ENCODE data around the gene TMEM255B. TPM values are rescaled to one million over a fixed set of nuclear protein-coding genes. Genes with fewer than 3 reads are reported as not detected.

TMEM255B gene
- total RNA-seq, 1 experiment from 2014 or later: 0.86 TPM

GRCh38 chr13:113862931-113863523, 104.0 kb downstream of the TMEM255B start:
- H3K4me1 ChIP-seq (ENCODE audit: low read length): no peaks in the 10 kb centered on the region
- no peak overlapping the region for H3K9ac ChIP-seq (ENCODE audit: low read length)
- H2AFZ ChIP-seq (ENCODE audit: low read length): no peak overlapping the region
- no peaks in the 10 kb centered on the region for H3K36me3 ChIP-seq (ENCODE audit: insufficient read depth, low read length)
- no peaks in the 10 kb centered on the region for H3K27me3 ChIP-seq (ENCODE audit: low read length)
- no peak overlapping the region for H3K4me2 ChIP-seq (ENCODE audit: low read depth, low read length, poor library complexity, severe bottlenecking)
- H3K27ac ChIP-seq (ENCODE audit: low read length): no peak overlapping the region
- H3K4me3 ChIP-seq (ENCODE audit: low read length): no peak overlapping the region
- no peaks in the 10 kb centered on the region for H3K9me2 ChIP-seq (replicated peaks; ENCODE audit: insufficient read depth, low read length)
- H3K9me3 ChIP-seq (ENCODE audit: low read length): peaks cover 7% of the 10 kb centered on the region; the same call in 1 of the 2 replicates
- H3K79me2 ChIP-seq (ENCODE audit: low read length): no peaks in the 10 kb centered on the region
- no peaks in the 10 kb centered on the region for H4K20me1 ChIP-seq (ENCODE audit: insufficient read depth, low read depth, low read length)
- DNase-seq: no peak

DNA sequence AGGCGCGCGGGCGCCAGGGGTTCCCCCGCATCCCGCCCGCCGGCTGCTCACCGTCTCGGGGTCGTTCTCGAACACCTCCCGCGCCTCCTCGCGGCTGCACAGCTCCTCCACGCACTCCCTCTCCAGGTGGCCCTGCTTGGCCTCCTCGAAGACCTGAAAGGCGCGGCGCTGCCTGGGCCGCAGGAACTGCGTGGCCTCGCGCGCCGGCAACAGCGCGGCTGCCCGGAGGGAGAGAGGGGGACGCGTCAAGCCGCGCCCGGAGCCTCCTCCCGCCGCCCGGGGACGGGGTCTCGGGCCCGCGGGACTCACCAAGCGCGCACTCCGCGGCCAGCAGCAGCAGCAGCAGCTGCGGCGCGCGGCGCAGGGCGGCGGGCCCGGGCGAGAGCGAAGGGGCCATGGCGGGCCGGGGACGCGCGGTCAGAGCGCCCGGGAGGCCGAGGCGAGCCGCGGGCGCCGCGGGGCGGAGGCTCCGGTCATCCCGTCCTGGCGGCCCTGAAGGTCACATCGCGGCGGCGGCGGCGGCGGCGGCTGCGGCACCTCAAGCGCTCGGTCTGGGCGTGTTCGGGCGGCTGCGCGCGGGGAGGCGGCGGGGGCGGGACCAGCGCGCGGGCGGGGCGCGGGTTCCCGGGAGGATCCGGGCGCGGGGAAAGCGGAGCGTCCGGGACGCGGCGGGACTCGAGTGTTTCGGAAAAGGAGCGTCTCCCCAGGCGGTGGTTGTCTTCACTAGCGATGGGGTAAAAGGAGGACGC, 104.7 kb downstream of the TMEM255B start, which contains the start of gene GAS6:
TSS of gene GAS6 (minus strand) at position 553 of the 749 bp plus-strand sequence. CDS start at position 397, 156 bp downstream.
- Histone ChIP-seq H4K20me1 (ENCODE audit: insufficient read depth, low read depth, low read length) (no peaks in the 10 kb centered on the region), H3K27me3 (ENCODE audit: low read length) (no peaks in the 10 kb centered on the region), H3K4me3 (ENCODE audit: low read length) (no peak within 1 kb of the TSS), H3K27ac (ENCODE audit: low read length) (no peak within 1 kb of the TSS), H2AFZ (ENCODE audit: low read length) (no peak within 1 kb of the TSS), H3K36me3 (ENCODE audit: insufficient read depth, low read length) (no peaks in the 10 kb centered on the region), H3K79me2 (ENCODE audit: low read length) (no peaks in the 10 kb centered on the region), H3K9me3 (ENCODE audit: low read length) (0 out of 2 replicates have a peak, but pooled peaks cover 3% of the 10 kb centered on the region), H3K9me2 (replicated peaks; ENCODE audit: insufficient read depth, low read length) (no peaks in the 10 kb centered on the region), H3K4me2 (ENCODE audit: low read depth, low read length, poor library complexity, severe bottlenecking) (no peak within 1 kb of the TSS), H3K9ac (ENCODE audit: low read length) (no peak within 1 kb of the TSS), H3K4me1 (ENCODE audit: low read length) (no peaks in the 10 kb centered on the region)
- no peak for DNase-seq

DNA sequence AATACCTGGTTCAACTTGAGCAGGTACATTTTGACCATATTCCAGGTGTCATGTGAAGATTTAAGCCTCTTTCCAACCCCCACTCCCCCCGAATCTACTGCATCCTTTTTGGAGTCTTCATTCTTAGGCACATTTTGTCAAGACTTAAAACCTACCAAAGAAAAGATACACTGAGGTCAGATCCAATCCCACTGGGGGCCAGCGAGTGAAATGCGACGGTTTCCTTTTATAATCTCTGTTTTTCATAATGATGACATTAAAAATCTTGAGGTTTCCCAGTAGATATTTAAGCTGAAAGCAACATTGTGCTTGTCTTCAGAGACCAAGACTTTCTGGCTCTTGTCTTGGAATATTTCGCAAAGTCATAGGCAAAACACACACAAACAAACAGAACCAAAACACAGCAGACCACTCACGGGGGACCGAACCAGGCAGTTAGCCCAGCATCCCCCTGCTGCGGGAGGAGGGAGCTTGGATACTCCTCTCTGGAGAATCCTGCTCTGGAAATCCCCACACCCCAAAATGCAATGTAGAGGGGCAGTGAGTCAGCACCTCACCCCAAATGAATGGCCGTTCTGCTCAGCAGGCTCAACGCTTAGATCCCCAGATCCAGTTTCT, 105.4 kb downstream of the TMEM255B start:
- Histone ChIP-seq H3K27ac (ENCODE audit: low read length) (no peak overlapping the region), H3K9me3 (ENCODE audit: low read length) (no peaks in the 10 kb centered on the region), H3K27me3 (ENCODE audit: low read length) (no peaks in the 10 kb centered on the region), H2AFZ (ENCODE audit: low read length) (no peak overlapping the region), H3K9me2 (replicated peaks; ENCODE audit: insufficient read depth, low read length) (no peaks in the 10 kb centered on the region), H3K36me3 (ENCODE audit: insufficient read depth, low read length) (no peaks in the 10 kb centered on the region), H3K79me2 (ENCODE audit: low read length) (no peaks in the 10 kb centered on the region), H4K20me1 (ENCODE audit: insufficient read depth, low read depth, low read length) (no peaks in the 10 kb centered on the region), H3K4me3 (ENCODE audit: low read length) (no peak overlapping the region), H3K4me2 (ENCODE audit: low read depth, low read length, poor library complexity, severe bottlenecking) (no peak overlapping the region), H3K4me1 (ENCODE audit: low read length) (no peaks in the 10 kb centered on the region), H3K9ac (ENCODE audit: low read length) (no peak overlapping the region)
- no peak for DNase-seq

DNA sequence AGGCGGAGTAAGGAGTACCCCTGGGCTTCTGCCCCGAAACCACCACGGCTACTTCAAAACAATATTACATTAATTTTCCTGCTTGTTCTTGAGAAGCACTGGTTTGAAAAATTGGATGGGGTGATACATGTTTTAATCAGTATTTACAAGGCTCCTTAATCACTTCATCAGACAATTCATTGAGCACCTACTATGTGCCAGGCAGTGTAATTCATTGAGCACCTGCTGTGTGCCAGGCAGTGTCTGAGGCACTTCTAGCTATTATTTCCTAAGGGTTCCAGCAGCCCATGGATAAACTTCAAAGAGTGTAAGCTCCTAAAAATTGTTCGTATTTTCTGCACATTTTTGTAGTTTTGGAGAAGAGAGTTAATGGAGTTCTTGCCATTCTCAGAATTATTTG, 106.4 kb downstream of the TMEM255B start:
- no peaks in the 10 kb centered on the region for H3K4me1 ChIP-seq (ENCODE audit: low read length)
- H3K9ac ChIP-seq (ENCODE audit: low read length): no peak overlapping the region
- no peaks in the 10 kb centered on the region for H3K9me2 ChIP-seq (replicated peaks; ENCODE audit: insufficient read depth, low read length)
- no peaks in the 10 kb centered on the region for H3K27me3 ChIP-seq (ENCODE audit: low read length)
- no peak for DNase-seq
- no peak overlapping the region for H2AFZ ChIP-seq (ENCODE audit: low read length)
- H3K36me3 ChIP-seq (ENCODE audit: insufficient read depth, low read length): no peaks in the 10 kb centered on the region
- H3K4me3 ChIP-seq (ENCODE audit: low read length): no peak overlapping the region
- no peak overlapping the region for H3K4me2 ChIP-seq (ENCODE audit: low read depth, low read length, poor library complexity, severe bottlenecking)
- no peaks in the 10 kb centered on the region for H3K79me2 ChIP-seq (ENCODE audit: low read length)
- no peaks in the 10 kb centered on the region for H3K9me3 ChIP-seq (ENCODE audit: low read length)
- H3K27ac ChIP-seq (ENCODE audit: low read length): no peak overlapping the region
- H4K20me1 ChIP-seq (ENCODE audit: insufficient read depth, low read depth, low read length): no peaks in the 10 kb centered on the region

Other genes starting within 250 kb of the TMEM255B start
- 89.2 and 113 TPM in 2 replicates for gene TFDP1, start 174.5 kb upstream of the TMEM255B start, total RNA-seq (2014; rRNA removed; shearing (Covaris generic); ENCODE audit: low replicate concordance)
- not detected in 2 replicates for gene ATP4B, start 101.0 kb upstream of the TMEM255B start, total RNA-seq (2014; rRNA removed; shearing (Covaris generic); ENCODE audit: low replicate concordance)
- gene GRK1, start 92.0 kb upstream of the TMEM255B start, total RNA-seq (2014; rRNA removed; shearing (Covaris generic); ENCODE audit: low replicate concordance): not detected in 2 replicates
- not detected in 2 replicates for gene GAS6, start 104.8 kb downstream of the TMEM255B start, total RNA-seq (2014; rRNA removed; shearing (Covaris generic); ENCODE audit: low replicate concordance)
- not detected in 2 replicates for gene C13orf46, start 214.8 kb downstream of the TMEM255B start, total RNA-seq (2014; rRNA removed; shearing (Covaris generic); ENCODE audit: low replicate concordance)

Data from Karpas-422 (cell line).